Inferior parietal cortex (tissue), 1 donor: ENCODE measurements around the gene MLPH.
A peak's percentile ranks its signal among the peaks of the same experiment; 100 is the strongest.
"Not testable (repeated sequence)": the region's sequence is repeated elsewhere in the genome, so short reads cannot be mapped to it uniquely, and the experiment has no call there.

ENCODE experiments used
- DNase-seq: peaks from one replicate; pipeline ENCODE4 v3.0.0-alpha.2; 2016; ENCODE audit errors: extremely low spot score

MLPH gene

GRCh38 chr2:237458519-237458918 lies 28.5 kb upstream of the MLPH start:
- DNase-seq = no peak

DNA sequence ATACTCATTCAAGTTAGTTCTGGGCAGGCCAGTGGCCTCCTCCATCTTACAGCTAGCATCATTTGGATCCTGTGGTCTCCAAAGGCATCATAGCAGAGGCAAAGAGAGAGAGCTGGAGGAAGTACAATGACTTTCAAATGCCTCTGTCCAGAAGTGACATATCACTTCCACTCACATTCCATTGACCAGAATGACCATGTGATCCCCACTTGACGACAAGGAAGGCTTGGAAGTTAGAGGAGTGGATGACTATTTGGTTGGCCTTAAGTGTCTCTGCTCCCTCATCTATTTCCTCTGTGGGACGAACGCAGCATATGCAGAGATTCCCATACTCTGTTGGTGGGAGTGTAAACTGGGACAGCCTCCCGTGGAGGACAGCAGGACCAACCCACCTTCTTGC lies 27.8 kb upstream of the MLPH start:
- DNase-seq = no peak

DNA sequence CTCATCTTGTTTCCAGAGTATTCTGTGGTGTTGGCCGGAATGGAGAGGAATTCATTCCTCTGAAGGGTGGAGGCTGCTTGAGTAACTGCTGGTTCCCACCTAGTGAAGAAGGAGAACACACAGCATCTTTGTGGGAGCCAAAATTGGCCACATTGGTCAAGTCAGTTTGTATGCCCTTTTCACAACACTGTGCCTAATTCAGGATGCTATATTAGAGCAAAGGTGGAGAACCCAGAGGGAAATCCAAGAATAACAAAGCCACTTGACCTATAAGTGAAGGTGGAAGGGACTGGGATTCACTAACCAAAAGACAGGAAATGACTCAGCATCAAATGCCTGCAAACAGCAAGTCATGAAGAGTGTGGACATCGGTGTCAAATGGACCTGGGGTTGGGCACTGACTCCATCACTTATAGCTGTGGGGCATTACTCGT lies 27.3 kb upstream of the MLPH start:
- DNase-seq = no peak

GRCh38 chr2:237464757-237465391 lies 22.2 kb upstream of the MLPH start:
- DNase-seq = no peak

- no peak for DNase-seq
These were observed 21.4 kb upstream of the MLPH start for GRCh38 chr2:237465515-237466148.

DNA sequence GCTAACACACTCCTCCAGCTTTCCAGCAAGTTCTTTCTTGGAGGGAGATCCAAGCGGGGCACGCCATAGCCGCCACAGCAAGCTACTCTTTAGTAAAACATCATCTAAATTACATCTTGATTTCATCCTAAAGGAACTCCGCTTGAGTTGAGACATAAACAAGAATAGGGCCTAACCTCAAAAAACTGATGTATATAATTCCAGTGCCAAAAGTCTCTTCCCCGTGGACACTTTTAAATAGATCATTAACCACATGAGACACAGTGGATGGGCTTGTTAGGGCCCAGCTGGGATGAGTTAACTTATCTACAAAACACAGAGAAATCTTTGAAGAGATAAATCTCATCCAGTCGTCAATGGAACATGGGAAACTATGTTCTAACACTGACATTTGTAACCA lies 20.8 kb upstream of the MLPH start:
- DNase-seq = no peak

DNA sequence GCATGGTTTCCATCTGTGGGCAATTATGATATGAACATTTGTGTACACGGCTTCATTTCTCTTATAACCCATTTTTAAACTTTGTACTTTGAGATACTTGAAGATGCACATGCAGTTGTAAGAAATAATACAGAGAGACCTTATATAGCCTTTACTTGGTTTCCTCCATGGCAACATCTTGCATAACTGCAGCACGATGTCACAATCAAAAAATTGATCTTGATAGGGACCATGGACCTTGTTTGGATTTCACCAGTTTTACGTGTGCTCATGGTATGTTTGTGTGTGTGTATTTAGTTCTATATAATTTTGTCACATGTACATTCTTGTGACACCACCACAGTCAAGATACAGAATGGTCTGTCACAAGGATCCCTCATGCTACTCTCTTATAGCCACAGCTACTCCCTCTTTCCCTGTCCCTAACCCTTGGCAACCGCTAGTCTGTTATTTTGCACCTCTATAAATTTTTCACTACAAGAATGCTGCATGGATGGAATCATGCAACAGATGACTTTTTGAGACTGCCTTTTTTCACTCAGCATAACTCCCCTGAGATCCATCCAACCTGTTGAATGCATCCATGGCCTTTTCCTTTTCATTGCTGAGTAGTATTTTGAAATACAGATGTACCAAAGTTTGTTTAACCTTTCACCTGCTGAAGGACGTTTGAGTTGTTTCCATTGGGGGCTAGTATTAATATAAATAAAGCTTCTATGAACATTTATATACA lies 19.4 kb upstream of the MLPH start:
- DNase-seq = no peak

DNA sequence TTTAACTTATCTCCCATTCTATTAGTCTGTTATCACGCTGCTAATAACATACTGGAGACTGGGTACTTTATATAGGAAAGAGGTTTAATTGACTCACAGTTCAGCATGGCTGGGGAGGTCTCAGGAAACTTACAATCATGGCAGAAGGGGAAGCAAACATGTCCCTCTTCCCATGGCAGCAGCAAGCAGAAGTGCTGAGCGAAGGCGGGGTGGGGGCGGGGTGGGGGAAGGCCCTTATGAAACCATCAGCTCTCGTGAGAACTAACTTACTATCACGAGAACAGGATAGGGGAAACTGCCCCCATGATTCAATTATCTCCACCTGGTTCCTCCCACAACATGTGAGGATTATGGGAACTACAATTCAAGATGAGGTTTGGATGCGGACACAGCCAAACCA lies 17.6 kb upstream of the MLPH start:
- not testable (repeated sequence) for DNase-seq

DNA sequence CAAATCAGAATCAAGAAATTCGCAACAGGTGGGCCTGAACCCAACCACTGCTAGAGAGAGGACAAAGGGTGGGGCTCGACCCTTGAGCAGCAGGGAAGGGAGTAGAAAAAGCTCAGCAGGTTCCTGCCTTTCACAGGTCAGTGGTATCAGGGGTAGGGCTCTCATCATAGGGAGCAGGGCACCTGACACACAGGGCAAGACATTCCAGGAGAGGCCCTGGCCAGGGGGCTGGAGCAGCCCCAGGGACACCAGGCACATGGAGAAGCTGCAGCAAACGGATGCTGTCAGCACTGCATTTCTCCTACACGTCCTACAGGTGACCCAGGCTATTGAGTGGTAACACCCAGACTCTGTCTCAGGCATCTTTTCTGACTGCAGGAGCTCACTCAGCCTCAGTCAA lies 17.2 kb upstream of the MLPH start:
- DNase-seq = no peak

- DNase-seq = no peak
These were observed 16.1 kb upstream of the MLPH start for GRCh38 chr2:237470914-237471313.

DNA sequence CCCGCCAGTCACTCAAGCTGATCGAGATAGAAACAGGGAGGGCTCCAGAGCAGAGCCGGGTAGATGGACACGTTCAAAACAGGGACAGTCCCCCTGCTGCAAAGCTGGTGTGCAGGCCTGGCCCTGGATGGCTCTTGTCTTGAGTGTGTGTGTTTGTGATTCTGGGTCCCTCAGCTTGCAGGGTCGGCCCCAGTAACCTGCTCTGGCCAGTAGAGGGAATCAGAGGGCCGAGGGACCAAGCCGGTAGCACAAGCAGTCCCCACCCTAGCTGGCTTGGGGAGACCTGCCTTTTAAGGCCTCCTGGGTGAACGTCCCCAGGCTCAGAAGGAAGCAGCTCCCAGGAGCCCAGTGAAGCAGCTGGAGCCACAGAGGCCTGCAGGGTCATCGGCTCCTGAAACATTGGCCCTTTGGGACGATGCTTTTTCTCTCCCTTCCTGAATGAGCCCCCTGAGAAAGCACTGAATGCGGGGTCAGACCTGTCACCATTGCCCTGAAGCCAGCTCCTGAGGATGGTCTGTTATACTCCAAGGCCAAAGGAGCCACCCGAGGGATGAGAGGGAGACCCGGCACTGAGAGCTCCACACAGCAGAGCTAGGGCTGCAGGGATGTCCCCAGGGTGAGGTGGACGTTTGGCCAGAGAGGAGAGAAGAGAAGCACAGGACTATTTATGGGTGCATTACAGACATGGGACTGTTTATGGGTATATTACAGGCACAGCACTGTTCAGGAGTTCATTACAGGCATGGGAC lies 15.4 kb upstream of the MLPH start:
- DNase-seq = no peak

- no peak for DNase-seq
These were observed 14.8 kb upstream of the MLPH start for GRCh38 chr2:237472187-237472712.

GRCh38 chr2:237472909-237473877 lies 13.9 kb upstream of the MLPH start:
- no peak for DNase-seq

- no peak for DNase-seq
These were observed 13.1 kb upstream of the MLPH start for GRCh38 chr2:237473878-237474441.

DNA sequence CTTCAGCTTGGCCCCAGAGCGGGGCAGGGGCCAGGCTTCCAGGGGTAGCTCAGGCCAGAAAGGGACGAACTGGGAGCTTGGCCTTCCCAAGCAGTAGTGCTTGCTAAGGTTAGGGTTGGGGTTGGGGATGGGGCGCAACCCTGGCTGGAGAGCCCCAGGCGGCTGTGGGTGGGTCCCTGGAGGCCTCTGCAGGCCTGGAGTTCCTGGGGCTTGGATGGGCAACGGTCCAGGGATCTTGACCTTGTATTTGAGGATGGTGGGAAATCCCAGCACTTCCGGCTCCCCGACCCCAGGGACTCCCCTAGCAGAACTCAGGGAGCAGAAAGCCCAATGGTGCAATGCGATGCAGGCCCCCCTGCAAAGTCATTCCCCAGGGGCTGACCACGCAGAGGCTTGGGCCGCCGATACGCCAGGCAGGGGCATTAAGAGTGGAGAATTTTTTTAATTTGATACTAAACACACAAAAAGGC lies 12.6 kb upstream of the MLPH start:
- DNase-seq = no peak

- peak; percentile 60 for DNase-seq
These were observed 11.9 kb upstream of the MLPH start for GRCh38 chr2:237474931-237475703.

- DNase-seq = no peak
These were observed 11.3 kb upstream of the MLPH start for GRCh38 chr2:237475704-237476141.

DNA sequence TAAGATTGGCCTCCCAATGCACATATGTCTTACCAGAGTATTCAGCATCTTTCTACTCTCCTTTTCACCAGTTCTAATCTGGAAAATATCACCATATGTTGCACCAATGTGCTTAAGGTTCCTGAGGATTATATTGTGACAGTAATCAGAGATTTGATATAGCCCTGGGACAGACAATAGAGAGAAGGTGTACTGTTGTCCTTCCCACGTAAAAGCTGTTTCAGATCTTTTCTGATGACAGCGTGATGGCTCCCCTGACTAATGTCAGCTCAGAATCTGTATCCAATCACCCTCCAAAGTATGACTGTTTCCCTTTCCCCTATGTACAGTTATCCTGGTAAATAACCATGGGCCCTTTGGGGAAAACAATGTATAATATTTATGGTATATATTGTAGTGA lies 9.0 kb upstream of the MLPH start:
- DNase-seq = no peak

GRCh38 chr2:237478979-237479378 lies 8.1 kb upstream of the MLPH start:
- no peak for DNase-seq

- DNase-seq = peak; percentile 69
These were observed 7.3 kb upstream of the MLPH start for GRCh38 chr2:237479747-237480146.
